Measurements from ENCODE around the gene SLC25A23.

DNA sequence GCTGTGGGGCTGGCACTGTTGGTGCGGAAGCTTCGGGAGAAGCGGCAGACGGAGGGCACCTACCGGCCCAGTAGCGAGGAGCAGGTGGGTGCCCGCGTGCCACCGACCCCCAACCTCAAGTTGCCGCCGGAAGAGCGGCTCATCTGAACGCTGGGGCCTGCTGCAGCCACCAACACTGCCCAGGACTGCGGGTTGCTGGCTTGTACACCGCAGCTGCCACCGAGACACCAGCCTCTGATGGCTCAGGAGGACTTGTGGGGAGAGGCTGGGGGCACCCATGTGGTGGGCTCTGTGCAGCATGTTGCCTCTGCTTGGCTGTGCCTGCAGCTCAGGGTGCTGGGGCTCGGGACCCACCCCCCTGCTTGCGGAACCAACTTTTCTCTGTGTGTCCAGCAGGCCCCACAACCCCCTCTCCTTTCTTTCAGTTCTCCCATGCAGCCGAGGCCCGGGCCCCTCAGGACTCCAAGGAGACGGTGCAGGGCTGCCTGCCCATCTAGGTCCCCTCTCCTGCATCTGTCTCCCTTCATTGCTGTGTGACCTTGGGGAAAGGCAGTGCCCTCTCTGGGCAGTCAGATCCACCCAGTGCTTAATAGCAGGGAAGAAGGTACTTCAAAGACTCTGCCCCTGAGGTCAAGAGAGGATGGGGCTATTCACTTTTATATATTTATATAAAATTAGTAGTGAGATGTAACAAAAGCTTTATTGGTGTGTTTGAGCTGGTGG, 7.1 kb upstream of the SLC25A23 start:
- TF ChIP-seq EZH2phosphoT487 (IDR thresholded peaks at IDR 0.05; ENCODE audit: insufficient read depth, low read depth): no peak
- TF ChIP-seq EZH2 (IDR thresholded peaks at IDR 0.05; ENCODE audit: insufficient read depth, poor library complexity, severe bottlenecking): no peak

Measured in GM23248 (cell line).